Stomach (tissue), 9 donors: ENCODE results near the gene NUDT6. TPM values are rescaled to one million over a fixed set of nuclear protein-coding genes. Genes with fewer than 3 reads are reported as not detected.

Source experiments
- DNase-seq, 2 donors: peaks; one replicate each; pipeline versions ENCODE4 v3.0.0 to v3.0.0-alpha.2; 2013 to 2019
- H3K27ac ChIP-seq, 5 donors: fragments of 200-600 bp in 4 of 5; sonication (generic) in 4 of 5; one replicate each; pipeline ENCODE4 v1.5.1; 2013 to 2019; ENCODE audit warnings: mild to moderate bottlenecking in 1 of 5, moderate library complexity in 1 of 5
- H3K27me3 ChIP-seq, 3 donors: fragments of 200-600 bp; sonication (generic); one replicate each; pipeline ENCODE4 v1.5.1; 2017 to 2019; ENCODE audit warnings: mixed run types in 1 of 3
- H3K36me3 ChIP-seq, 4 donors: fragments of 200-600 bp; sonication (generic); 1 replicate in 3 of 4; 2 replicates in 1 of 4; pipeline ENCODE4 v1.5.1; 2016 to 2019
- H3K4me1 ChIP-seq, 4 donors: fragments of 200-600 bp; sonication (generic); one replicate each; pipeline ENCODE4 v1.5.1; 2016 to 2019
- H3K4me3 ChIP-seq, 4 donors: fragments of 200-600 bp; sonication (generic) in 3 of 4; one replicate each; pipeline ENCODE4 v1.5.1; 2016 to 2019; ENCODE audit warnings: mild to moderate bottlenecking in 1 of 4
- H3K9me3 ChIP-seq, 4 donors: fragments of 200-600 bp; sonication (generic); one replicate each; pipeline ENCODE4 v1.5.1; 2016 to 2019
- CTCF ChIP-seq, 7 experiments: fragments of 450-650 bp in 4 of 7; fragments of 200-600 bp in 3 of 7; sonication (generic) in 3 of 7; IDR thresholded peaks; one replicate each; pipeline ENCODE4 v1.5.1; 2016 to 2019; ENCODE audit warnings: antibody characterized with exemption in 7 of 7, control low read depth in 2 of 7, mild to moderate bottlenecking in 1 of 7
- EP300 ChIP-seq: sonication (generic); formaldehyde crosslinking; IDR thresholded peaks from one replicate; pipeline ENCODE4 v1.6.1; 2017; ENCODE audit warnings: antibody characterized with exemption
- POLR2A ChIP-seq, 4 donors: fragments of 450-650 bp; IDR thresholded peaks; one replicate each; pipeline ENCODE4 v1.6.1; 2016; ENCODE audit warnings: antibody characterized with exemption in 4 of 4, control low read depth in 2 of 4, mild to moderate bottlenecking in 1 of 4, moderate library complexity in 1 of 4
- POLR2AphosphoS5 ChIP-seq, 3 donors: sonication (generic); formaldehyde crosslinking; IDR thresholded peaks; one replicate each; pipeline ENCODE4 v1.6.1; 2016; ENCODE audit warnings: antibody characterized with exemption in 3 of 3
- WGBS, 5 donors: extraction: QIAGEN DNeasy Blood & Tissue Kit in 3 of 5; methylation state at CpG; one replicate each; pipeline versions ENCODE4 v1.1.5 to v1.1.7; 2013 to 2018; 5-methylcytosine and 5-hydroxymethylcytosine counted together
- intact Hi-C: fragments of 100-400 bp; cut with DNase I; formaldehyde crosslinking; loops from one replicate; pipeline ENCODE4 v1.15.1; 2023; ENCODE audit warnings: low total_unique reads
- polyA plus RNA-seq, 3 donors: library from polyadenylated mRNA; stranded (reverse); fragments of 200-250 nt; gene quantifications; one replicate each; pipeline ENCODE4 v1.2.3, GENCODE V29; 2013
- total RNA-seq, 5 donors: library from RNA; depleted of rRNA; stranded (reverse); fragments of >200 nt; gene quantifications; one replicate each; pipeline versions ENCODE4 v1.1.0 to v1.2.3, GENCODE V29; 2014 to 2016
- donor health status: healthy with polysubstance abuse.
- donor health status: Bipolar disorder and iron deficiency.
- donor health status: healthy.

Gene NUDT6
- total and polyA plus RNA-seq, 8 donors: 0.58 to 10.5 (median 5.7) TPM; not detected in 1

DNA sequence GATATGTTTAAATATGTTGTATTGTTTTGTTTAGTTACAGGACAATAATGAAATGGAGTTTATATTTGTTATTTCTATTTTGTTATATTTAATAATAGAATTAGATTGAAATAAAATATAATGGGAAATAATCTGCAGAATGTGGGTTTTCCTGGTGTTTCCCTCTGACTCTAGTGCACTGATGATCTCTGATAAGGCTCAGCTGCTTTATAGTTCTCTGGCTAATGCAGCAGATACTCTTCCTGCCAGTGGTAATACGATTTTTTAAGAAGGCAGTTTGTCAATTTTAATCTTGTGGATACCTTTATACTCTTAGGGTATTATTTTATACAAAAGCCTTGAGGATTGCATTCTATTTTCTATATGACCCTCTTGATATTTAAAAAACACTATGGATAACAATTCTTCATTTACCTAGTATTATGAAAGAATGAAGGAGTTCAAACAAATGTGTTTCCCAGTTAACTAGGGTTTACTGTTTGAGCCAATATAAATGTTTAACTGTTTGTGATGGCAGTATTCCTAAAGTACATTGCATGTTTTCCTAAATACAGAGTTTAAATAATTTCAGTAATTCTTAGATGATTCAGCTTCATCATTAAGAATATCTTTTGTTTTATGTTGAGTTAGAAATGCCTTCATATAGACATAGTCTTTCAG lies 26.9 kb downstream of the NUDT6 start:
- 28 to 45% (median 44%) methylated on average over 1 of the region's 1 CpG for WGBS, 5 donors
- H3K27me3 ChIP-seq: no peaks in the 10 kb centered on the region
- peaks cover 0 to 17% (median 13%) of the 10 kb centered on the region in 4 donors for H3K36me3 ChIP-seq
- TF ChIP-seq EP300: no peak
- TF ChIP-seq POLR2A (IDR thresholded peaks at IDR 0.05): no peak
- TF ChIP-seq POLR2AphosphoS5 (IDR thresholded peaks at IDR 0.05): no peak
- no peak for TF ChIP-seq CTCF (IDR thresholded peaks at IDR 0.05)
- H3K4me1 ChIP-seq: peaks cover 0 to 19% (median 2%) of the 10 kb centered on the region in 4 donors
- intact Hi-C loops: no loop called here
- no peak overlapping the region for H3K4me3 ChIP-seq
- no peak overlapping the region for H3K27ac ChIP-seq
- H3K9me3 ChIP-seq: no peaks in the 10 kb centered on the region
- DNase-seq: no peak

- intact Hi-C loops: no loop called here
- H3K4me3 ChIP-seq: no peak overlapping the region
- WGBS, 5 donors: 94 to 97% (median 96%) methylated on average over 3 of the region's 3 CpGs
- H3K27me3 ChIP-seq: no peaks in the 10 kb centered on the region
- DNase-seq: peak in 1 of 2 donors; percentile 13
- TF ChIP-seq EP300 (no peak), POLR2AphosphoS5 (IDR thresholded peaks at IDR 0.05) (no peak), CTCF (IDR thresholded peaks at IDR 0.05) (no peak), POLR2A (IDR thresholded peaks at IDR 0.05) (no peak)
- H3K9me3 ChIP-seq: no peaks in the 10 kb centered on the region
- H3K4me1 ChIP-seq: peaks cover 0 to 26% (median 2%) of the 10 kb centered on the region in 4 donors
- H3K27ac ChIP-seq: no peak overlapping the region
- peaks cover 0 to 17% (median 13%) of the 10 kb centered on the region in 4 donors for H3K36me3 ChIP-seq
Measured at GRCh38 chr4:122894827-122895226, 27.6 kb downstream of the NUDT6 start.

GRCh38 chr4:122890147-122890795 lies 32.1 kb downstream of the NUDT6 start:
- peak overlapping the region in 2 of 5 donors; percentile 9 to 25 for H3K27ac ChIP-seq

GRCh38 chr4:122889726-122890125 lies 32.7 kb downstream of the NUDT6 start:
- H3K4me1 ChIP-seq: peaks cover 0 to 13% (median 1%) of the 10 kb centered on the region in 4 donors
- intact Hi-C loops: no loop called here
- H3K27me3 ChIP-seq: no peaks in the 10 kb centered on the region
- TF ChIP-seq POLR2A (IDR thresholded peaks at IDR 0.05) (no peak), CTCF (IDR thresholded peaks at IDR 0.05) (no peak), POLR2AphosphoS5 (IDR thresholded peaks at IDR 0.05) (no peak), EP300 (no peak)
- no peak for DNase-seq
- H3K4me3 ChIP-seq: no peak overlapping the region
- WGBS, 5 donors: 33 to 64% (median 43%) methylated on average over 1 of the region's 1 CpG
- H3K27ac ChIP-seq: peak overlapping the region in 2 of 5 donors; percentile 9 to 25
- H3K36me3 ChIP-seq: peaks cover 0 to 17% (median 14%) of the 10 kb centered on the region in 4 donors
- H3K9me3 ChIP-seq: no peaks in the 10 kb centered on the region

More at GRCh38 chr4:122890147-122890795, 32.1 kb downstream of the NUDT6 start:
- 49 to 74% (median 64%) methylated on average over 2 of the region's 2 CpGs for WGBS, 5 donors
- TF ChIP-seq POLR2AphosphoS5 (IDR thresholded peaks at IDR 0.05): no peak
- no peak for TF ChIP-seq EP300
- TF ChIP-seq POLR2A (IDR thresholded peaks at IDR 0.05): no peak
- TF ChIP-seq CTCF (IDR thresholded peaks at IDR 0.05): no peak
- no peak for DNase-seq
- no peaks in the 10 kb centered on the region for H3K27me3 ChIP-seq
- peaks cover 0 to 13% (median 0%) of the 10 kb centered on the region in 4 donors for H3K4me1 ChIP-seq
- H3K9me3 ChIP-seq: no peaks in the 10 kb centered on the region
- intact Hi-C loops: no loop called here
- peaks cover 0 to 17% (median 14%) of the 10 kb centered on the region in 4 donors for H3K36me3 ChIP-seq
- no peak overlapping the region for H3K4me3 ChIP-seq
